Measurements from ENCODE around the gene RUSC1.

The RUSC1 gene

DNA sequence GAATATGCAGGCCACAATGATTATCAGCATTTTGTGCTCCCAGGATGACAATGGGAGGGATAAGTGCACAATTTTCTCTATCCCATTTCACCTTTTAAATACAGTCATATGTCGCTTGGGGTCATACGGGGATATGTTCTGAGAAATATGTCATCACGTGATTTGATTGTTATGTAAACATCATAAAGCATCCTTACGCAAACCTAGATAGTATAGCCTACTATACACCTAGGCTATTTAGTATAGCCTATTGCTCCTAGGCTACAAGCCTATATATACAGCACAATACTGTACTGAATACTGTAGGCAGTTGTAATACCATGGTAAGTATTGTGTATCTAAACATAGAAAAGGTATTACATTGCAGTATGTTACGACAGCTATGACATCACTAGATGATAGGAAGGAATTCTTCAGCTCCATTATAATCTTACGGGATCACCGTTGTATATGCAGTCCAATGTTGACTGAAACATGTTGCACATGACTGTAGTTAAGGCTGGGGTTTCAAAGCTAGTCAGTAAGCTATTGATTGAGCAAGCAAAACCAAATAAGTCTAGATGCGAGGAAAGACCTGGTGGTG, 18.9 kb downstream of the RUSC1 start:
- no peak for DNase-seq (ENCODE audit: low spot score)
- in situ Hi-C loops (cut with MboI; ENCODE audit: low sequenced_read_pairs, unreplicated experiment) = loop anchor here (25.0 kb wide), 1 partner anchor 248 kb away; no protein-coding TSS in a partner anchor

DNA sequence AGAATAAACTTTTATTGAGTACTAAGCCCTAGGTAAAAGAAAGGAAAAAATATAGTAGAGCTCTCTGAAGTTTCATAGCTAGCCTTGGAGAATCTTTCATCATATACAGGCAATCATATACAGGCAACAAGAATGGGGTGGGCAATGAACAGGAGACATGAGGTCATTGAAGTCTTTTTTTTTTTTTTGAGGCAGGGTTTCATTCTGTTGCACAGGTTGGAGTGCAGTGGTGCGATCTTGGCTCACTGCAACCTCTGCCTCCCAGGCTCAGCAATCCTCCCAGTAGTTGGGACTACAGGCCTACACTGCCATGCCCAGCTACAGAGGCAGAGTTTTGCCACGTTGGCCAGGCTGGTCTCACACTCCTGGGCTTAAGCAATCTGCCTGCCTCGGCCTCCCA, 22.1 kb downstream of the RUSC1 start:
- TF ChIP-seq, protein P1, sequence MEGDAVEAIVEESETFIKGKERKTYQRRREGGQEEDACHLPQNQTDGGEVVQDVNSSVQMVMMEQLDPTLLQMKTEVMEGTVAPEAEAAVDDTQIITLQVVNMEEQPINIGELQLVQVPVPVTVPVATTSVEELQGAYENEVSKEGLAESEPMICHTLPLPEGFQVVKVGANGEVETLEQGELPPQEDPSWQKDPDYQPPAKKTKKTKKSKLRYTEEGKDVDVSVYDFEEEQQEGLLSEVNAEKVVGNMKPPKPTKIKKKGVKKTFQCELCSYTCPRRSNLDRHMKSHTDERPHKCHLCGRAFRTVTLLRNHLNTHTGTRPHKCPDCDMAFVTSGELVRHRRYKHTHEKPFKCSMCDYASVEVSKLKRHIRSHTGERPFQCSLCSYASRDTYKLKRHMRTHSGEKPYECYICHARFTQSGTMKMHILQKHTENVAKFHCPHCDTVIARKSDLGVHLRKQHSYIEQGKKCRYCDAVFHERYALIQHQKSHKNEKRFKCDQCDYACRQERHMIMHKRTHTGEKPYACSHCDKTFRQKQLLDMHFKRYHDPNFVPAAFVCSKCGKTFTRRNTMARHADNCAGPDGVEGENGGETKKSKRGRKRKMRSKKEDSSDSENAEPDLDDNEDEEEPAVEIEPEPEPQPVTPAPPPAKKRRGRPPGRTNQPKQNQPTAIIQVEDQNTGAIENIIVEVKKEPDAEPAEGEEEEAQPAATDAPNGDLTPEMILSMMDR (IDR thresholded peaks at IDR 0.05; ENCODE audit: borderline replicate concordance, control extremely low read depth, extremely low read depth, insufficient read depth, missing control alignments) = no peak
- in situ Hi-C loops (cut with MboI; ENCODE audit: low sequenced_read_pairs, unreplicated experiment) = loop anchor here (25.0 kb wide), 1 partner anchor 244 kb away; no protein-coding TSS in a partner anchor
- no peak for DNase-seq (ENCODE audit: low spot score)

More for the DNA sequence above, 18.9 kb downstream of the RUSC1 start:
- TF ChIP-seq, protein P1 (IDR thresholded peaks at IDR 0.05; ENCODE audit: borderline replicate concordance, control extremely low read depth, extremely low read depth, insufficient read depth, missing control alignments) = no peak

DNA sequence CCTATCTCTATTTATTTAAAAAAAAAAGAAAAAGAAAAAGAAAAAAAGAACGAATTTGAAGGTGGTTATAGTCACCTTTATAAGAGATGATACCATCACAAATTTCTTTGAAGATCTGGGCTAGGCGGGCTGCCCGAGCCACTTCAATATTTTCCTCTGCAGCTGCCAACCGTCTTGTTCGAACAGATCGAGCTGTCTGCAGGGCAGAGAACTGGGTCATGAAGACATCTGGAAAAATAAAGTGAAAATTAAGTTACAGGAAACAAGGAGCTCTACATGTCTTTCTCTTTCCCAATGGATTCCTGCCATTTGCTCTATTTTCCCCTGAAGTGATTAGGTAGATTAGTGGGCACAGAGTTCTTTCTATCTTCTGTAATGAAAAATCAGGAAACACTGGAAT, 31.9 kb downstream of the RUSC1 start:
- in situ Hi-C loops (cut with MboI; ENCODE audit: low sequenced_read_pairs, unreplicated experiment) = no loop called here
- TF ChIP-seq, protein P1 (IDR thresholded peaks at IDR 0.05; ENCODE audit: borderline replicate concordance, control extremely low read depth, extremely low read depth, insufficient read depth, missing control alignments) = no peak
- DNase-seq (ENCODE audit: low spot score) = no peak

DNA sequence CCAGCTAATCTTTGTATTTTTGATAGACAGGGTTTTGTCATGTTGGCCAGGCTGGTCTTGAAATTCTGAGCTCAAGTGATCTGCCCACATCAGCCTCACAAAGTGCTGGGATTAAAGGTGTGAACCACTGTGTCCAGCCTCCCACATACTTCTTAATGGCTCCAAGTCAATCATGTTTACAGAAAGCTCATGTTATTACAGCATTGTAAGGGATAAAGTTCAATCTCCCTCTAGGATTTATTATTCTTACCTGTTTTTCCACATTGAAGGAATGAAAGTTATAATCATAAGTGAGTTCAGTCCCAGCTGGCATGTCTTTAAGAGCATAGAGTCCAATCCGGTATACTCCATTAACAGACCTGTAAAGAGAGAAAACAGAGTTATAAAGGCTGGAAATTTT, 39.4 kb downstream of the RUSC1 start:
- no peak for DNase-seq (ENCODE audit: low spot score)
- in situ Hi-C loops (cut with MboI; ENCODE audit: low sequenced_read_pairs, unreplicated experiment) = no loop called here
- TF ChIP-seq, protein P1 (IDR thresholded peaks at IDR 0.05; ENCODE audit: borderline replicate concordance, control extremely low read depth, extremely low read depth, insufficient read depth, missing control alignments) = no peak

DNA sequence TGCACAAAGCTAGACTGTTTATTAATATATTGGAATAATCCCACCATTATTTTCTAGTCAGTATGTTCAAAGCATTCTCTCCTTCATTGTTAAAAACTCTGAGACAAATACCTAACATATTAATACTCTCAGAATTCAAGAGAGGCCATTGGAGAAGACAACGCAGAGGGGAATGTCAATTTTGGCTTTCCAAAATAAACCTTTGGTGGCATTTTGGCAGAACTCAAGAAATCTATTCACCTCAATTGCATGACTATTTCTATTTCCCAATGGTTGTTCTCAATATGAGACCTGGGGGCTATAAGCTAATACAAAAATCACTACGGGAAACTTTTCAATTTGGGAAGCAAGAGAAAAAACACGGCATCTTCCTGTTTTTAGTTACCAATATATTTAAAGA, 58.5 kb downstream of the RUSC1 start:
- no peak for DNase-seq (ENCODE audit: low spot score)
- TF ChIP-seq, protein P1 (IDR thresholded peaks at IDR 0.05; ENCODE audit: borderline replicate concordance, control extremely low read depth, extremely low read depth, insufficient read depth, missing control alignments) = no peak
- in situ Hi-C loops (cut with MboI; ENCODE audit: low sequenced_read_pairs, unreplicated experiment) = no loop called here

DNA sequence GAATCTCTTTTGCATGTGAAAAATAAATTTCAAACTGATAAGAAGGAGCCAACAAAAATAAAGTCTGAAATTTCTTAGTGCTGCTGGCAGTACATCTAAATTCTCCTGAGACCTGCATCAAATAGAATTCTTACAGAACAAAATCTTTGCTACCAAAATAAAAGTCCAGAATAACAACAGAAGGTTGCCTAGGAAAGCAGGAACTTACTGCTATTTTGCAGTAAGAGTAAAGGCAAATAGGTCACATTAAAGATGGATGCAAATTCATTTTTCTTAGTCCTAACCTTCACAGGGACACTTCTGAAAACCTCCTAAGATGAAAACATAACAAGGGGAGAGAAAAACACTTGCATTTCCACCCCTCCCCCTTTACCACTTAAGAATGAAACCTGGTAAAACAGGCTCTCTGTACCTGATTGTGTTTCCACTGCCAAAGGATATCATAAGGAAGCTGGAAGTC, 59.0 kb downstream of the RUSC1 start:
- DNase-seq (ENCODE audit: low spot score) = no peak
- TF ChIP-seq, protein P1 (IDR thresholded peaks at IDR 0.05; ENCODE audit: borderline replicate concordance, control extremely low read depth, extremely low read depth, insufficient read depth, missing control alignments) = no peak
- in situ Hi-C loops (cut with MboI; ENCODE audit: low sequenced_read_pairs, unreplicated experiment) = no loop called here
